ENCODE measurements around the gene REP15.

DNA sequence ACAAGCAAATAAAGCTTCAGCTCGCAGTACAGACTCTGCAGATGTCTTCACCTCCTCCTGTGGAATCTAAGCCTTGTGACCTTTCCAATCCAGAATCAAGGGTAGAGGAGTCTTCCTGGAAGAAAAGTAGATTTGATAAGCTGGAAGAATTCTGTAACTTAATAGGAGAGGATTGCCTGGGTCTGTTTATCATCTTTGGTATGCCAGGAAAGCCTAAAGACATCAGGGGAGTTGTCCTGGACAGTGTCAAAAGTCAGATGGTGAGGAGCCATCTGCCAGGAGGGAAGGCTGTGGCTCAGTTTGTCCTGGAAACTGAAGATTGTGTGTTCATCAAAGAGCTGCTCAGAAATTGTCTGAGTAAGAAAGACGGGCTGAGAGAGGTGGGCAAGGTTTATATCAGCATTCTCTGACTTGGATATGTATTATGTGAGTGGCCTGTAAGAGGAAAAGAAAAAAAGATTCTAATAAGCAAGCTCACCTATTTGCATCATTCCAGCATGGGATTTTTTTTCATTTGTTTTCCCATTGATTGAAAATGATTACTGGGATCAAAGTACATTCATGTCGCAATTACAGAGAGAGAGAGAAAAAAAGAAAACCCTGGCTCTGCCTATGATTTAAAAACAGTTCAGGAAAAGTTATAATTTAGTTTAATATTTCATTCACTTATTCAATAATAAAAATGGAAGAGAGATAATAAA, 767 bp downstream of the REP15 start:
- TF ChIP-seq, protein P1, sequence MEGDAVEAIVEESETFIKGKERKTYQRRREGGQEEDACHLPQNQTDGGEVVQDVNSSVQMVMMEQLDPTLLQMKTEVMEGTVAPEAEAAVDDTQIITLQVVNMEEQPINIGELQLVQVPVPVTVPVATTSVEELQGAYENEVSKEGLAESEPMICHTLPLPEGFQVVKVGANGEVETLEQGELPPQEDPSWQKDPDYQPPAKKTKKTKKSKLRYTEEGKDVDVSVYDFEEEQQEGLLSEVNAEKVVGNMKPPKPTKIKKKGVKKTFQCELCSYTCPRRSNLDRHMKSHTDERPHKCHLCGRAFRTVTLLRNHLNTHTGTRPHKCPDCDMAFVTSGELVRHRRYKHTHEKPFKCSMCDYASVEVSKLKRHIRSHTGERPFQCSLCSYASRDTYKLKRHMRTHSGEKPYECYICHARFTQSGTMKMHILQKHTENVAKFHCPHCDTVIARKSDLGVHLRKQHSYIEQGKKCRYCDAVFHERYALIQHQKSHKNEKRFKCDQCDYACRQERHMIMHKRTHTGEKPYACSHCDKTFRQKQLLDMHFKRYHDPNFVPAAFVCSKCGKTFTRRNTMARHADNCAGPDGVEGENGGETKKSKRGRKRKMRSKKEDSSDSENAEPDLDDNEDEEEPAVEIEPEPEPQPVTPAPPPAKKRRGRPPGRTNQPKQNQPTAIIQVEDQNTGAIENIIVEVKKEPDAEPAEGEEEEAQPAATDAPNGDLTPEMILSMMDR (IDR thresholded peaks at IDR 0.05; ENCODE audit: insufficient read depth, low read length, poor library complexity, severe bottlenecking): no peak
- TF ChIP-seq EZH2phosphoT487 (conservative IDR thresholded peaks at IDR 0.05; ENCODE audit: low read length): no peak

Measured in SU-DHL-6 (cell line).